Psoas muscle (tissue), 8 donors: ENCODE results near the gene ZFP2. TPM values are rescaled to one million over a fixed set of nuclear protein-coding genes. Genes with fewer than 3 reads are reported as not detected.

Source experiments
- ATAC-seq, 4 donors: fragments of 200-7000 bp; cut with Tn5 transposase; one replicate each; pipeline ENCODE4 v1.9.1; 2020; ENCODE audit warnings: moderate library complexity in 3 of 4, mild to moderate bottlenecking in 2 of 4
- DNase-seq, 2 donors: peaks; one replicate each; pipeline ENCODE4 v3.0.0-alpha.2; 2020
- H3K27ac ChIP-seq: fragments of 200-600 bp; one replicate; pipeline ENCODE4 v1.8.0; 2022
- H3K27me3 ChIP-seq, 3 donors: fragments of 200-600 bp in 1 of 3; one replicate each; pipeline versions ENCODE4 v1.6.1 to v1.8.0; 2013 to 2022; ENCODE audit warnings: low read length in 2 of 3, mild to moderate bottlenecking in 2 of 3, moderate library complexity in 1 of 3; ENCODE audit not compliant: insufficient read depth in 3 of 3
- H3K36me3 ChIP-seq, 2 donors: fragments of 200-600 bp in 1 of 2; one replicate each; pipeline versions ENCODE4 v1.6.1 to v1.8.0; 2013 to 2022; ENCODE audit warnings: low read depth in 1 of 2, mild to moderate bottlenecking in 1 of 2, moderate library complexity in 1 of 2; ENCODE audit not compliant: insufficient read depth in 1 of 2
- H3K4me1 ChIP-seq: fragments of 200-600 bp; one replicate; pipeline ENCODE4 v1.8.0; 2022
- H3K4me3 ChIP-seq: fragments of 200-600 bp; one replicate; pipeline ENCODE4 v1.8.0; 2022; ENCODE audit warnings: mild to moderate bottlenecking
- H3K9me3 ChIP-seq: fragments of 200-600 bp; one replicate; pipeline ENCODE4 v1.8.0; 2022
- WGBS, 3 donors: extraction: QIAGEN DNeasy Blood & Tissue Kit; methylation state at CpG; one replicate each; pipeline versions ENCODE4 v1.1.6 to v1.1.7; 2013; 5-methylcytosine and 5-hydroxymethylcytosine counted together
- intact Hi-C, 2 donors: fragments of 100-400 bp; cut with DNase I; formaldehyde crosslinking; loops; one replicate each; pipeline versions ENCODE4 v1.11.0 to v1.14.2; 2022
- polyA plus RNA-seq, 3 donors: library from polyadenylated mRNA; stranded (reverse); fragments of 200-250 nt; gene quantifications; one replicate each; pipeline ENCODE4 v1.2.3, GENCODE V29; 2013
- total RNA-seq, 4 donors: library from RNA; stranded (reverse); fragmentation: NEBNext Ultra II Directional in 2 of 4; extraction: Animal tissue kit (Norgen Biotek cat#: 25700) in 2 of 4; gene quantifications; one replicate each; pipeline versions ENCODE4 v1.2.1 to v1.2.4, GENCODE V29; 2021 to 2023
- TF ChIP-seq, protein P1 (sequence below): fragments of 200-600 bp; IDR thresholded peaks from one replicate; pipeline ENCODE4 v1.8.0; 2022; ENCODE audit warnings: antibody characterized with exemption
- donor health status: healthy with polysubstance abuse.
- donor health status: DM: no; HTN: no; CAD: no; lungs with moderate emphysema.
- donor health status: Bipolar disorder and iron deficiency.
- donor health status: healthy.
- donor health status: DM: yes; HTN: yes; CAD: no.
- donor health status: DM: no; HTN: no; CAD: no.
- donor health status: DM: no; HTN: no; CAD: no.
- donor health status: DM: yes; HTN: yes; CAD: no.

The ZFP2 gene
- total and polyA plus RNA-seq, 7 donors = 0.48 to 4.4 (median 1.2) TPM

DNA sequence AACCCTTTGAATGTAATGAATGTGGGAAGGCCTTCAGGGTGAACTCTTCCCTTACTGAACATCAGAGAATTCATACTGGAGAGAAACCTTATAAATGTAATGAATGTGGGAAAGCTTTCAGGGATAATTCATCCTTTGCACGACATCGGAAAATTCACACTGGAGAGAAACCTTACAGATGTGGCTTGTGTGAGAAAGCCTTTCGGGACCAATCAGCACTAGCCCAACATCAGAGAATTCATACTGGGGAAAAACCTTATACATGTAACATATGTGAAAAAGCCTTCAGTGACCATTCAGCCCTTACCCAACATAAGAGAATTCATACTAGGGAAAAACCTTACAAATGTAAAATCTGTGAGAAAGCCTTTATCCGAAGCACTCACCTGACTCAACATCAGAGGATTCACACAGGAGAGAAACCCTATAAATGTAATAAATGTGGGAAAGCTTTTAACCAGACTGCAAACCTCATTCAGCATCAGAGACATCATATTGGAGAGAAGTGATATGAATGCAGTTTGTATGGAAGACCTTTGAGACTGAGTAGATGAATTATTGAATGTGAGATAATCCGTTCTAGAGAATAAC is 69.8 kb downstream of the ZFP2 start:
- ATAC-seq (no peak), DNase-seq (no peak)
- H3K4me1 ChIP-seq = no peaks in the 10 kb centered on the region
- TF ChIP-seq, protein P1, sequence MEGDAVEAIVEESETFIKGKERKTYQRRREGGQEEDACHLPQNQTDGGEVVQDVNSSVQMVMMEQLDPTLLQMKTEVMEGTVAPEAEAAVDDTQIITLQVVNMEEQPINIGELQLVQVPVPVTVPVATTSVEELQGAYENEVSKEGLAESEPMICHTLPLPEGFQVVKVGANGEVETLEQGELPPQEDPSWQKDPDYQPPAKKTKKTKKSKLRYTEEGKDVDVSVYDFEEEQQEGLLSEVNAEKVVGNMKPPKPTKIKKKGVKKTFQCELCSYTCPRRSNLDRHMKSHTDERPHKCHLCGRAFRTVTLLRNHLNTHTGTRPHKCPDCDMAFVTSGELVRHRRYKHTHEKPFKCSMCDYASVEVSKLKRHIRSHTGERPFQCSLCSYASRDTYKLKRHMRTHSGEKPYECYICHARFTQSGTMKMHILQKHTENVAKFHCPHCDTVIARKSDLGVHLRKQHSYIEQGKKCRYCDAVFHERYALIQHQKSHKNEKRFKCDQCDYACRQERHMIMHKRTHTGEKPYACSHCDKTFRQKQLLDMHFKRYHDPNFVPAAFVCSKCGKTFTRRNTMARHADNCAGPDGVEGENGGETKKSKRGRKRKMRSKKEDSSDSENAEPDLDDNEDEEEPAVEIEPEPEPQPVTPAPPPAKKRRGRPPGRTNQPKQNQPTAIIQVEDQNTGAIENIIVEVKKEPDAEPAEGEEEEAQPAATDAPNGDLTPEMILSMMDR = no peak
- H3K27me3 ChIP-seq = no peaks in the 10 kb centered on the region
- no peak overlapping the region for H3K27ac ChIP-seq
- no peak overlapping the region for H3K4me3 ChIP-seq
- intact Hi-C loops = no loop called here
- H3K36me3 ChIP-seq = peaks cover 0 to 9% of the 10 kb centered on the region in 2 donors
- H3K9me3 ChIP-seq = peaks cover 80% of the 10 kb centered on the region
- WGBS, 3 donors = 97 to 100% (median 98%) methylated on average over 5 of the region's 5 CpGs

- DNase-seq (no peak), ATAC-seq (no peak)
- peaks cover 24% of the 10 kb centered on the region for H3K9me3 ChIP-seq
- no peaks in the 10 kb centered on the region for H3K4me1 ChIP-seq
- no peak overlapping the region for H3K4me3 ChIP-seq
- WGBS, 3 donors = 92 to 97% (median 97%) methylated on average over 15 of the region's 15 CpGs
- TF ChIP-seq, protein P1 = no peak
- H3K27ac ChIP-seq = no peak overlapping the region
- intact Hi-C loops = no loop called here
- no peaks in the 10 kb centered on the region for H3K27me3 ChIP-seq
- H3K36me3 ChIP-seq = no peaks in the 10 kb centered on the region
Measured at GRCh38 chr5:178981381-178981780, 85.7 kb downstream of the ZFP2 start.

Other genes starting within 250 kb of the ZFP2 start
- 1 to 10 TPM; 5.4 to 7.0 (median 6.1) TPM for gene ZNF354A, start 165.3 kb upstream of the ZFP2 start, total RNA-seq
- gene ZNF354A, start 165.3 kb upstream of the ZFP2 start, polyA plus RNA-seq = 10 to 100 TPM in 1 of 3 donors, 1 to 10 TPM in 2; 8.4 to 15.5 (median 9.0) TPM
- gene ZNF354B, start 36.0 kb upstream of the ZFP2 start, total RNA-seq = 1 to 10 TPM; 5.5 to 7.2 (median 6.1) TPM
- gene ZNF354B, start 36.0 kb upstream of the ZFP2 start, polyA plus RNA-seq = 1 to 10 TPM; 1.7 to 5.4 (median 2.9) TPM
- under 1 TPM; 0.16 to 0.54 (median 0.36) TPM for gene ZNF454, start 45.3 kb downstream of the ZFP2 start, total RNA-seq
- under 1 TPM; 0.17 to 0.47 (median 0.35) TPM for gene ZNF454, start 45.3 kb downstream of the ZFP2 start, polyA plus RNA-seq
- not detected for gene GRM6, start 99.4 kb downstream of the ZFP2 start, total RNA-seq
- not detected for gene GRM6, start 99.4 kb downstream of the ZFP2 start, polyA plus RNA-seq
- 1 to 10 TPM; 2.7 to 3.8 (median 3.0) TPM for gene ZNF879, start 127.9 kb downstream of the ZFP2 start, total RNA-seq
- gene ZNF879, start 127.9 kb downstream of the ZFP2 start, polyA plus RNA-seq = 1 to 10 TPM; 1.9 to 6.6 (median 2.9) TPM
- gene ZNF354C, start 164.5 kb downstream of the ZFP2 start, total RNA-seq = 1 to 10 TPM; 2.2 to 3.7 (median 2.7) TPM
- gene ZNF354C, start 164.5 kb downstream of the ZFP2 start, polyA plus RNA-seq = 1 to 10 TPM; 1.1 to 3.7 (median 1.5) TPM